IgD-negative memory B cell (primary cell): ENCODE results near the gene MGAT2. TPM values are rescaled to one million over a fixed set of nuclear protein-coding genes. Genes with fewer than 3 reads are reported as not detected.
"Not testable (repeated sequence)": the region's sequence is repeated elsewhere in the genome, so short reads cannot be mapped to it uniquely, and the experiment has no call there.

Experiments used
- H3K27ac Mint-ChIP-seq, 3 donors: one replicate each; pipeline ENCODE4 v1.8.0; 2020 to 2022; ENCODE audit warnings: mild to moderate bottlenecking in 3 of 3, mixed read lengths in 3 of 3, moderate library complexity in 1 of 3
- H3K27me3 Mint-ChIP-seq: one replicate; pipeline ENCODE4 v1.8.0; 2021; ENCODE audit warnings: mixed read lengths
- H3K36me3 Mint-ChIP-seq: one replicate; pipeline ENCODE4 v1.8.0; 2020; ENCODE audit warnings: mild to moderate bottlenecking, mixed read lengths
- H3K4me1 Mint-ChIP-seq, 3 donors: one replicate each; pipeline ENCODE4 v1.8.0; 2020 to 2022; ENCODE audit warnings: mixed read lengths in 3 of 3, mild to moderate bottlenecking in 1 of 3
- H3K4me3 Mint-ChIP-seq, 4 donors: one replicate each; pipeline ENCODE4 v1.8.0; 2020 to 2022; ENCODE audit warnings: mild to moderate bottlenecking in 4 of 4, mixed read lengths in 4 of 4, moderate library complexity in 3 of 4
- H3K9me3 Mint-ChIP-seq, 3 donors: one replicate each; pipeline ENCODE4 v1.8.0; 2020 to 2021; ENCODE audit warnings: mixed read lengths in 3 of 3, mild to moderate bottlenecking in 1 of 3
- polyA plus RNA-seq: library from polyadenylated mRNA; unstranded; fragments of 300-500 nt; fragmentation: Illumina TruSeq; gene quantifications from one replicate; pipeline ENCODE4 v1.2.3, GENCODE V29; 2021

MGAT2 gene
- polyA plus RNA-seq, 1 donor from 2014 or later: 31.3 TPM

DNA sequence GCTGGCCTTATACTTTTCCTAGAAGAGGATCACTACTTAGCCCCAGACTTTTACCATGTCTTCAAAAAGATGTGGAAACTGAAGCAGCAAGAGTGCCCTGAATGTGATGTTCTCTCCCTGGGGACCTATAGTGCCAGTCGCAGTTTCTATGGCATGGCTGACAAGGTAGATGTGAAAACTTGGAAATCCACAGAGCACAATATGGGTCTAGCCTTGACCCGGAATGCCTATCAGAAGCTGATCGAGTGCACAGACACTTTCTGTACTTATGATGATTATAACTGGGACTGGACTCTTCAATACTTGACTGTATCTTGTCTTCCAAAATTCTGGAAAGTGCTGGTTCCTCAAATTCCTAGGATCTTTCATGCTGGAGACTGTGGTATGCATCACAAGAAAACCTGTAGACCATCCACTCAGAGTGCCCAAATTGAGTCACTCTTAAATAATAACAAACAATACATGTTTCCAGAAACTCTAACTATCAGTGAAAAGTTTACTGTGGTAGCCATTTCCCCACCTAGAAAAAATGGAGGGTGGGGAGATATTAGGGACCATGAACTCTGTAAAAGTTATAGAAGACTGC, 1.5 kb downstream of the MGAT2 start:
- Mint-ChIP-seq H3K9me3 (no peaks in the 10 kb centered on the region), H3K27me3 (no peaks in the 10 kb centered on the region), H3K4me1 (peaks cover 42 to 52% (median 46%) of the 10 kb centered on the region in 3 donors), H3K4me3 (peak overlapping the region; percentile 98 to 100 (median 99)), H3K36me3 (peaks cover 4% of the 10 kb centered on the region), H3K27ac (peak overlapping the region; percentile 81 to 99 (median 98))

DNA sequence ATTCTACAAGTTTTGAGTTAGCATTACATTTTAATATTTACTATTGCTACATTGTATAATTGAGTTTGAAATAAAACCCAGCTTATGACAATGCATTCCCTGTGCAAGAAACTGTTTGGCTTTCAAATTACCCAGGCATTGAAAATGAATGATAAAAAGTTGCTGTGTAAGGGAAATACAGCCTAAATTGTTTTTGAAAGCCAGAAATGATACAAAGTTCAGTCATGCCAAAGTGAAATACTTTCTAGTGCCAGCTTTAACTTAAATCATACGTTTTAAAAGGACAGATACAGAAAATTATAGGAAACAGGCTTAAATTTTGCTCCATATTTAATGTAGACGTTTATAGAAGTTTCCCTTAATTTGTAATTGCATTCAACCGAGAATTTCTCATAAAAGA, 2.8 kb downstream of the MGAT2 start:
- H3K9me3 Mint-ChIP-seq: no peaks in the 10 kb centered on the region

DNA sequence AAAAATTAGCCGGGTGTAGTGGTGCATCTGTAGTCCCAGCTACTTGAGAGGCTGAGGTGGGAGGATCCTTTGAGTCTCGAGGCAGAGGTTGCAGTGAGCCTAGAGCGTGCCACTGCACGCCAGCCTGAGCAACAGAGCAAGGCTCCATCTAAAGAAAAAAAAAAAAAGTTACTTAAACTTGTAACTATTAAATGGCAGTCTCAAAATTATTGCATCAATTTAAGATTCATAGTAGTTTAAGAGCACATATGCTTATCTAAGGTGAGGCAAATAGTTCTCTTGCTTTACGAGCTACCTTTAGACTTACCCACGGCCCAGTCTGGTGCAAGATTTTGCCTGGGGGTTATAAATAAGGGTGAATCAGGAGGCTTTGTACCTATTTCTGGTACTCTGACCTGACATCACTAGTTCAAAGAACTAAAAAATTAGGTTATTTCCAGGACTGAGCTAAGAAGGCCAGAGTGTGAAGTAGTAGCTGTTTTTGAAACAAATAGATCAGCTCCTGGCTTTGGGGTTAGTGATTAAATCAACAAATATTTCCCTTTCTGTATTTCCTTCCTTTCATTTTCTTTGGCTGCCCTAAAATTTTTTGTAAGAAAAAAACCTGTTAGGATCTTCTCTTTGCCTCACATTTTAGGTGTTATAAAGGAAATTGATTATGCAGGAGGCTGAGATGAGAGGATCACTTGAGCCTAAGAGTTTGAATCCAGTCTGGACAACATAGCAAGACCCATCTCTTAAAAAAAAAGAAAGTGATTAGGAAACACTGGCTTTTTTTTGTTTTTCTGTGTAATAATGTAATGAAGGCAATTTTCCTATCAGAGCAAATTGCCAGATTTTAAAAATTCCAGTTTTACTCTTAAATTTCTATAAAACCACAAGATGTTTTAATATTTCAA, 3.6 kb downstream of the MGAT2 start:
- Mint-ChIP-seq H3K4me3 (peak overlapping the region; percentile 63 to 99 (median 92)), H3K27me3 (no peaks in the 10 kb centered on the region), H3K27ac (peak overlapping the region; percentile 78 to 86 (median 85)), H3K4me1 (peaks cover 32 to 43% (median 37%) of the 10 kb centered on the region in 3 donors), H3K36me3 (peaks cover 6% of the 10 kb centered on the region), H3K9me3 (no peaks in the 10 kb centered on the region)

More for the DNA sequence above, 2.8 kb downstream of the MGAT2 start:
- H3K36me3 Mint-ChIP-seq: peaks cover 6% of the 10 kb centered on the region
- H3K27me3 Mint-ChIP-seq: no peaks in the 10 kb centered on the region
- peak overlapping the region; percentile 78 to 86 (median 85) for H3K27ac Mint-ChIP-seq
- H3K4me1 Mint-ChIP-seq: peaks cover 35 to 50% (median 41%) of the 10 kb centered on the region in 3 donors
- H3K4me3 Mint-ChIP-seq: peak overlapping the region; percentile 52 to 99 (median 81)

DNA sequence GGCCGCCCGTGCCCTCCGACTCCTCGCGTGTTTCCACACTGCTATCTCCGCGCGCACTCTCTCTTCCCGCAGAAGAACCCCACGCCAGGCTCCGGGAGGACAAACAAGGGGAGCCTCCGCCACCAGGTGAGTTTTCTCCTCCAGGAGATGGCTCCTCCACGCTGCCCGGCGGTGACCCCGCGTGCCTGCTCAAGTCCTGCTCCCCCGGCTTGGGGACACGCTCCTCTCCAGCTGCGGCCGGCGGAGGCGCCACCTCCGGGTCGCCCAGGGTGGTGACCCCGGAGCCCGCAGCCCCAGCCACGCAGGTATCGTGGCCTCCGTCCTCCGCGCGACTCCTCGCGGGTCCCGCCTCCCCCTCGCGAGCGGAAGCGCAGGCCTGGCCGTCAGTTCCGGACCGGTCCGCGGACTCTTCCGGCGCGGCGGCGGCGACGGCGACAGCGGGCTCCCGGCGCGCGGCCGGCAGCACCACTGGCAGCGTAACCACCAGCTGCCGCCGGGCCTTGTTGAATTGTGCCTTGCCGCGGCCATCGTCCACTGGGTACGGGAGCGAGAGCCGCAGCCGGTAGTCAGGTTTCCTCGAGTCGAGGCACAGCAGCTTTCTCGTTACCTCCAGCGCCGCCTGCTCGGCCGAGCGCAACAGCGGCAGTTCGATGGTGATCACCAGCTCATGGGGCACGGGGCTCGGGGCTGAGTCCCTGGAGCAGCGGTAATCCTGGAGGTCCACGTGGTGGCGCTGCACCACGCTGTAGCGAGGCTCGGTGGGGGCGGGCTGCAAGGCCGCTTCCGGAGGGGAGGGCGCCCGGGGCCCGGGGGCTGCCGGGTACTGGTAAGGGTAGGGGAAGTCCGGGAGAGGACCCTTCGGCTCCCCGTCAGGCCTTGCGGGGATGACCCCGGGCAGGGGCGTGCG, 13.3 kb downstream of the MGAT2 start:
- no peaks in the 10 kb centered on the region for H3K9me3 Mint-ChIP-seq
- H3K4me3 Mint-ChIP-seq: peak overlapping the region; percentile 94 to 98 (median 95)
- peak overlapping the region; percentile 96 to 100 (median 97) for H3K27ac Mint-ChIP-seq
- H3K4me1 Mint-ChIP-seq: peaks cover 28 to 35% (median 32%) of the 10 kb centered on the region in 3 donors
- no peaks in the 10 kb centered on the region for H3K36me3 Mint-ChIP-seq
- H3K27me3 Mint-ChIP-seq: no peaks in the 10 kb centered on the region

DNA sequence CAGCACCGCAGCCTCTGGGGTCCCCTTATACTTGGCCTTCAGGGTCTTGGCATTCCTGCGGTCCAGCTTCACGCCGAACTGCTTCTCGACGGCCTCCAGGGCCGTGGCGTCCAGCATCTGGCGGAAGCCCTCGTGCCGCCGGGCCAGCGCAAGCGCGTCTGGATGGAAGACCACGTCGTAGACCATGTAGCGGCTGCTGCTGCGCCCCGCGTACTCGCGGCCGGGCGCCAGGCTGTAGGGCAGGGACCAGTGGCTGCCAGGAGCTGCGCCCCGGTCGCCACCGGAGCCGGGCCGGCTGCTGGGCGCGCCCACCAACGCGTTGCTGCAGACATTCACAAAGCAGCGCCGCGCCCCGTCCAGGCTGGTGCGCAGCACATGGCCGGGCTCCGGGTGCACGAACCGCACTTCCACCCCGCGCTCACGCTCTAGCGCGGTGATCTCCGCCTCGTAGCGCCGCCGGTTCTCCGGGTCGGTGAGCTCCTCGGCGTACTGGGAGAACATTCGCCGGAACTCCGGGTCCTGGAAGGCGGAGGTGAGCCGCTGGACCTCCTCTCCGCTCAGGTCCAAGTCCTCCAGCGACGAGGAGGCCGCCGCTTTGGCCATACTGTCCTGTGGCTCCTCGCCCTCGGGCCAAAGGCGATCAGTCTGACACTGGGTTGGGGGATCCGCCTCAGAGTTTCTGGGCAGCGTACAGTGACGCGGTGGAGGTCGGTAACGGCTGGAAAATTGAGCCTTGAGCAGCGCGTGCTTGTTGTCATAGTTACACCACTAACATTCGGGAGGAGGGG, 14.1 kb downstream of the MGAT2 start, which contains the start of gene DNAAF2:
Gene DNAAF2 (minus strand): TSS at position 698 of the 788 bp plus-strand sequence. CDS start 95 bp downstream, at position 603.
- no peaks in the 10 kb centered on the region for H3K27me3 Mint-ChIP-seq
- no peaks in the 10 kb centered on the region for H3K36me3 Mint-ChIP-seq
- H3K4me1 Mint-ChIP-seq: peaks cover 30 to 36% (median 36%) of the 10 kb centered on the region in 3 donors
- H3K4me3 Mint-ChIP-seq: peak within 1 kb of the TSS; percentile 94 to 98 (median 96)
- peak within 1 kb of the TSS; percentile 96 to 100 (median 97) for H3K27ac Mint-ChIP-seq
- H3K9me3 Mint-ChIP-seq: no peaks in the 10 kb centered on the region

DNA sequence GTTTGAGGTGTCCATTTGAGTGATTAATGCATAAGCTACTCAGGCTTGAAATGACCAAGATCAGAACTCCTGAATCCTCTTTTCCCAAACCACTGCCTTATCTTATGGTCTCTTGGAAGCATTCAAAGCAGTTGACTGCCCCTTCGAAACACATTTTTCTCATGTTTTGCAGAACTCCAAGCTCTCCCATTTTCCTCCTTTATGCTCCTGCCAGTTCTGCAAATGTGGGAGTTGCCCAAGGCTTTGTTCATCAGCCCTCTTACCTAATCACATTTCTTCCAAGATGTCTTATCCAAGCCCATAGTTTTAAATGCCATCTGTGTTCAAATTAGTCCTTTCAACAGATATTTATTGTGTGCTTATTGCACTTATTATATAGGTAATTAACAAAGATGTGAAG, 16.3 kb downstream of the MGAT2 start:
- Mint-ChIP-seq H3K4me3 (peak overlapping the region in 3 of 4 donors; percentile 47 to 94 (median 82)), H3K27me3 (no peaks in the 10 kb centered on the region), H3K27ac (peak overlapping the region; percentile 71 to 100 (median 96)), H3K9me3 (no peaks in the 10 kb centered on the region), H3K36me3 (no peaks in the 10 kb centered on the region), H3K4me1 (peaks cover 33 to 46% (median 39%) of the 10 kb centered on the region in 3 donors)

DNA sequence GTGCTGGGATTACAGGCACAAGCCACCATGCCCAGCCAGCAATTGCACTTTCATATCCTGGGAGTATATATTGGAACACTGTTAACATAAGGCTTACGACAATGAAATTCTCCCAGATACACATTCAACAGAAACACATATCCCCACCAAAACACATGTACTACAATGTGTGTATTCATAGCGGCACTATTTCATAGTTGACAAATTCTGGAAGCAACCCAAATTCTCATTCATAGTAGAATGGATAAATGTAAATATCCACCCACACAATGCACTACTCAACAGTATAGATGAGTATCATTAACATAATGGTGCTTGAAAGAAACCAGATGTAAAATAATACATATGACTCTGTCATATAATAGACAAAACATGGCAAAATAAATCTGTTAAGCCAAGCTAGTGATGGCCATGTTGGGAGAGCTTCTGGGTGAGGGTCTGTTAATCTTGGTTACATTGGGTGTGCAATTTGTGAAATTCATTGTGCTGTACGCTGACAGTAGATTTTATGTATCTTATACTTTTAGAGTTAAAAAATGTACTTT, 17.0 kb downstream of the MGAT2 start:
- peak overlapping the region; percentile 71 to 96 (median 76) for H3K27ac Mint-ChIP-seq
- H3K4me3 Mint-ChIP-seq: peak overlapping the region in 2 of 4 donors; percentile 77 to 94
- no peaks in the 10 kb centered on the region for H3K27me3 Mint-ChIP-seq
- no peaks in the 10 kb centered on the region for H3K9me3 Mint-ChIP-seq
- H3K4me1 Mint-ChIP-seq: peaks cover 36 to 50% (median 44%) of the 10 kb centered on the region in 3 donors
- H3K36me3 Mint-ChIP-seq: no peaks in the 10 kb centered on the region

DNA sequence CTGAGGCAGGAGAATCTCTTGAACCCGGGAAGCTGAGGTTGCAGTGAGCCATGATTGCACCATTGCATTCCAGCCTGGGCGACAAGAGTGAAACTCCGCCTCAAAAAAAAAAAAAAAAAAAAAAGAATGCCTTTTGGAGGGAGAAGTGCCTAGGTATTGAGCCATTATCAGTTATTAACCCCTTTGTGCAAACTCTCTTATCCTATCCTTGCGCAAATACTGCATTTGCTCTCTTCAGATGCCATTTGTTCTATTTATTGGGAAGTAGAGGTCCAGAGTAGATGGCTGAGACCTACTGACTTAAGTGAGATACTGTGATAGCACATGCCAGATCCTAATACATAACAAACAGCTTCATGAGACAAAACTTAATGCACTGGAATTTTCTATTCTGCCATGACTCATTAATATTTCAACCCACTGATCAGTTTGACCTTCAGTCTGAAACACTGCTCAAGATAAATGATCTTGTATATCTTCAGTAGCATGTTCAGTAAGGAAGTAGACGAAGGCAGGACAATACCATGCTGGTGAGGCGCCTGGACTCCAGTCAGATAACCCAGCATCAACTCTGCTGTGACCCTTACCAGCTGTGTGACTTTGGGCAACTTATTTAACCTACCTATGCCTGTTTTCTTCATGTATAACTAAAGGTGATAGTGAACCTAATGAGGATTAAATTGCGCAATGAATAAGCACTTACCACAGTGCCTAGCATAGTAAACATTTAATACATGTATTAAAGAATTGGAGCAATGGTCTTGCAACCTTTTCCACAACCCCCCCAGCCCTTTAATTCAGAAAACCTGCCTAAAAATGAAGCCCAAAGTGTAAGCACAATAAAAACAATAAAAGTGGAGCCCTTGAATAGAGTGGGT, 20.2 kb downstream of the MGAT2 start:
- peaks cover 38 to 54% (median 39%) of the 10 kb centered on the region in 3 donors for H3K4me1 Mint-ChIP-seq
- H3K36me3 Mint-ChIP-seq: no peaks in the 10 kb centered on the region
- H3K4me3 Mint-ChIP-seq: peak overlapping the region in 1 of 4 donors; percentile 62
- peak overlapping the region; percentile 74 to 90 (median 81) for H3K27ac Mint-ChIP-seq
- no peaks in the 10 kb centered on the region for H3K27me3 Mint-ChIP-seq
- no peaks in the 10 kb centered on the region for H3K9me3 Mint-ChIP-seq

DNA sequence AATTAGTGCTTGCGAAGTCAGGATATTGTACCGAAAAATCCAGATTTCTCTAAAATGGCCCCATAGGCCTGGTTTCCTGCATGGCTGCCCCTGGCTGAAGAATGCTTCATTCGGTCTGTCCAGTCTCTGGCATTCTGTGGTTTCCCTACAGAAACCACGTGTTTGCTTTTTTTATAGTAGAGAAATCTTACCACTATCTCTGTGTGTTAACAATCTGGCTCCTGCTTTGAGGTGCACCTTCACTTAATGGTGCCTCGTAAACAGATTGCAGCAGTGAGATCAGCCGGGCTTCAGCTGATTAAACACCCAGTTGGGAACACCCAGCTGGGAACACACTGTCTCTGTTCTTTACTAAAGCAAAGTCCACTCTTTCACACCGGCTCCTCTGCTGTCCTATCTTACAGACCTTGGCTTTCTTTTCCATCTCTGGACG, 21.1 kb downstream of the MGAT2 start:
- peak overlapping the region; percentile 1 to 74 (median 48) for H3K27ac Mint-ChIP-seq
- no peaks in the 10 kb centered on the region for H3K27me3 Mint-ChIP-seq
- H3K9me3 Mint-ChIP-seq: no peaks in the 10 kb centered on the region
- no peaks in the 10 kb centered on the region for H3K36me3 Mint-ChIP-seq
- H3K4me3 Mint-ChIP-seq: peak overlapping the region in 2 of 4 donors; percentile 50 to 75
- H3K4me1 Mint-ChIP-seq: peaks cover 35 to 50% (median 36%) of the 10 kb centered on the region in 3 donors

DNA sequence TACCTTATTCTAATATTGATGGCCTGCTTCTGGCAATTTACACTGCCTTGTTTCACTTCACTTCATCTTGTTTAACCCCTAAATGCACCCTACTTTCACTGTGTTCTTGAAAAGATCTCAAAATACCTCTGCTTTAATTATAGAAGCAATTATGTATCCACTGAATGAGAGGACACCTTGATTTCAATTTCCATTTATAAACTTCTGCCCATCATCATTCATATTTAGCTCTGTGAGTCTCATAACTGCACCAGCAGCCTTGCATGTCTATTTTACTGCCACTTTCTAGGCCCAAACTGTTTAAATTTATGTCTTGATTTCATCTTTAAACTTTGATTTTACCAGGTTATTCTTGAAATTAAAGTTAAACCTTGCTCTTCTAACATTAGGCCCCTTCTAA, 21.6 kb downstream of the MGAT2 start:
- Mint-ChIP-seq H3K4me3 (peak overlapping the region in 2 of 4 donors; percentile 50 to 75), H3K27ac (peak overlapping the region; percentile 1 to 74 (median 48)), H3K9me3 (no peaks in the 10 kb centered on the region), H3K27me3 (no peaks in the 10 kb centered on the region), H3K36me3 (no peaks in the 10 kb centered on the region), H3K4me1 (peaks cover 32 to 51% (median 32%) of the 10 kb centered on the region in 3 donors)

DNA sequence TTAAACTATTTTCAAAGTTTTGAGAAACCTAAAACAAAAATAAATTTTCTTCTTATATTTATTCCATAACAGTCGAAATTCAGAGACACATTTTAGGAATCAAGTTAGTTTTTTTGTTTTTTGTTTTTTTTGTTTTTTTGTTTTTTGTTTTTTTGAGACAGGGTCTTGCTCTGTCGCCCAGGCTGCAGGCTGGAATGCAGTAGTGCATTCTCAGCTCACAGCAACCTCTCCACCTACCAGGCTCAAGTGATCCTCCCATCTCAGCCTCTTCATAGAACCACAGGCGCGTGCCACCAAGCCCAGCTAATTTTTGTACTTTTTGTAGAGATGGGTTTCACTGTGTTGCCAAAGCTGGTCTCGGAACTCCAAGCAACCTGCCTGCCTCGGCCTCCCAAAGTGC, 32.9 kb downstream of the MGAT2 start:
- H3K4me1 Mint-ChIP-seq: peaks cover 2 to 5% (median 4%) of the 10 kb centered on the region in 3 donors

DNA sequence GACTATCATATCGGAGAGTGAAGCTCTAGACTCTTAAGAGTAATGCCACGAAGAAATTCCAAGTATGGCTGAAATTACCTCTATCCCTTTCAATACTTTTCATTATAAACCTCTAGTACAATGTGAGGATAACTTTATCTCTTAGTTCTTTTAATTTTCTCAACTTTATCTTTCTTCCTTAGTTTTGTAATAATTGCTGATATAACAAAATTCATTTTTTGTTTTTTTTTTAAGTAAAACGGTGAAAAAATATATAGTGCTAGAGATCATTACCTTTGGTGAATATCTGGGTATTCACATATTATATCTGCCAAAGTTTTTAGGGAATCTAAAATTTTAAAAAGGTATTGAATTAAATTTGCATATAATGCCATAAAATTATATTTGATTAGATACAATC, 33.9 kb downstream of the MGAT2 start:
- Mint-ChIP-seq H3K36me3 (no peaks in the 10 kb centered on the region), H3K4me1 (peaks cover 2 to 5% (median 4%) of the 10 kb centered on the region in 3 donors), H3K27ac (no peak overlapping the region), H3K4me3 (no peak overlapping the region), H3K27me3 (no peaks in the 10 kb centered on the region), H3K9me3 (no peaks in the 10 kb centered on the region)

More for the DNA sequence above, 32.9 kb downstream of the MGAT2 start:
- Mint-ChIP-seq H3K9me3 (no peaks in the 10 kb centered on the region), H3K27me3 (no peaks in the 10 kb centered on the region), H3K36me3 (no peaks in the 10 kb centered on the region), H3K27ac (no peak overlapping the region), H3K4me3 (no peak overlapping the region)

DNA sequence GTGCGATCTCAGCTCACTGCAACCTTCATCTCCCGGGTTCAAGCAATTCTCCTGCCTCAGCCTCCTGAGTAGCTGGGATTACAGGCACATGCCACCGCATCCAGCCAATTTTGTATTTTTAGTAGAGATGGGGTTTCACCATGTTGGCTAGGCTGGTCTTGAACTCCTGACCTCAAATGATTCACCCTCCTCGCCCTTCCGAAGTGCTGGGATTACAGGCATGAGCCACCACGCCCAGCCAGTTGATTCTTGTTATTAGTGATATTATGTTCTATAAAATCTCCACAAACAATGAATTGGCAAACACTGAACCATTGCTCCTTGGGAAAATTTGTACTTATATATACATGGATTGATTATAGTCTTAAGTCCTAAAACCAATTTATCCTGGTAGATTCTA, 36.9 kb downstream of the MGAT2 start:
- not testable (repeated sequence) for H3K9me3 Mint-ChIP-seq, H3K27me3 Mint-ChIP-seq, H3K4me3 Mint-ChIP-seq, H3K4me1 Mint-ChIP-seq, H3K36me3 Mint-ChIP-seq
- H3K27ac Mint-ChIP-seq: peak overlapping the region in 1 of 3 donors; percentile 35
